H1 (cell line): ENCODE measurements around the gene GPR180. TPM values are rescaled to one million over a fixed set of nuclear protein-coding genes. Genes with fewer than 3 reads are reported as not detected.

Source experiments
- BCL11A ChIP-seq, 2 experiments: IDR thresholded peaks; one replicate each; pipeline ENCODE4 v1.6.1; 2011; ENCODE audit warnings: low read depth in 2 of 2, low read length in 2 of 2, mild to moderate bottlenecking in 2 of 2
- CEBPB ChIP-seq: IDR thresholded peaks from 2 replicates; pipeline ENCODE4 v1.6.1; 2012; ENCODE audit warnings: low read depth, low read length
- CHD2 ChIP-seq: IDR thresholded peaks from 2 replicates; pipeline ENCODE4 v1.6.1; 2012; ENCODE audit warnings: low read length, improper control_type of control experiment
- CHD7 ChIP-seq: fragments of 300-600 bp; sonication (generic); IDR thresholded peaks from 2 replicates; pipeline ENCODE4 v1.7.1; 2012; ENCODE audit warnings: low read length, moderate library complexity, mild to moderate bottlenecking, inconsistent platforms; ENCODE audit not compliant: insufficient replicate concordance
- MAFK ChIP-seq: IDR thresholded peaks from 2 replicates; pipeline ENCODE4 v1.6.1; 2012; ENCODE audit warnings: low read depth, mild to moderate bottlenecking, improper control_type of control experiment, low read length
- MAX ChIP-seq: IDR thresholded peaks from 2 replicates; pipeline ENCODE4 v1.6.1; 2012; ENCODE audit warnings: inconsistent platforms
- POU5F1 ChIP-seq: IDR thresholded peaks from 2 replicates; pipeline ENCODE4 v1.6.1; 2011; ENCODE audit warnings: low read depth, mild to moderate bottlenecking, low read length, moderate library complexity
- SIX5 ChIP-seq: IDR thresholded peaks from 2 replicates; pipeline ENCODE4 v1.6.1; 2011; ENCODE audit warnings: mild to moderate bottlenecking, low read depth, low read length
- SP2 ChIP-seq: IDR thresholded peaks from 2 replicates; pipeline ENCODE4 v1.6.1; 2012; ENCODE audit warnings: mild to moderate bottlenecking, low read length, inconsistent platforms
- SUZ12 ChIP-seq: fragments of 200-600 bp; sonication (generic); IDR thresholded peaks from 2 replicates; pipeline ENCODE4 v1.6.1; 2012; ENCODE audit warnings: mild to moderate bottlenecking, inconsistent platforms, low read length, moderate library complexity, mixed read lengths
- polyA plus RNA-seq, 7 experiments: library from polyadenylated mRNA; depleted of rRNA in 3 of 7; stranded (reverse) in 5 of 7; unstranded in 2 of 7; fragments of >200 nt in 5 of 7; fragments of 200-250 nt in 2 of 7; gene quantifications; 1 replicate in 5 of 7; 2 replicates in 1 of 7; 4 replicates in 1 of 7; pipeline versions ENCODE4 v1.2.1 to v1.2.3, GENCODE V29; 2011 to 2013; ENCODE audit warnings: missing spikeins in 2 of 7, mixed read lengths in 2 of 7
- total RNA-seq: library from RNA; stranded (reverse); fragmentation: NEBNext Ultra II Directional; extraction: Animal tissue kit (Norgen Biotek cat#: 25700); gene quantifications from 2 replicates; pipeline ENCODE4 v1.2.1, GENCODE V29; 2021

GPR180 gene
- total and polyA plus RNA-seq, 2 of the 8 experiments (the other 6 are each of a cell fraction or from before 2014, with no cell fraction given) = 1.8 to 4.8 TPM

- no peak for TF ChIP-seq MAFK
- no peak for TF ChIP-seq POU5F1
- TF ChIP-seq BCL11A (IDR thresholded peaks at IDR 0.05; ENCODE audit: low read depth in 2 of 2, low read length in 2 of 2) = no peak
- TF ChIP-seq MAX = no peak
- TF ChIP-seq CHD2 = no peak
- no peak for TF ChIP-seq SUZ12
- no peak for TF ChIP-seq CEBPB
- no peak for TF ChIP-seq CHD7
- no peak for TF ChIP-seq SP2
- TF ChIP-seq SIX5 = no peak
These were observed 21.7 kb downstream of the GPR180 start (continued) for GRCh38 chr13:94623316-94623715.
